ENCODE data around the gene EZR.

Gene EZR

DNA sequence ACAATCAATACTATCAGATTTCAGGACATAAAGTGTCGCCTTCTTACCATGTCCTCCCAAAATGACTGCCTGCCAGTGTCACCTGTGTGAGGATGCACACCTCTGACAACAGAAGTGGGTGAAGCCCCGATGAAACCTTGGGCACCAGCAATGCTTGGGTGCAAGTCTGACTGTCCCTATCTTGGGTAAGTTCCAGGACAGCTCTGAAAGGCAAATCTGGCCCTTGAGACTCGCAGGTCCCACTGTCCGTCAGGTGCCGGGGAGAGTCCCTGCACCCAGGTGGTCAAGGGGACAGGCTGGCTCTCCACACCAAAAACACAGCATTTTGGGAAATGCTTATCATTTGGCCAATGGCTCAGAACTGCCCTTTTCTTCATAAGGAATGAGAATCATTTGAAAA is 43.3 kb downstream of the EZR start:
- no peak for DNase-seq (ENCODE audit: low read depth, low spot score)

DNA sequence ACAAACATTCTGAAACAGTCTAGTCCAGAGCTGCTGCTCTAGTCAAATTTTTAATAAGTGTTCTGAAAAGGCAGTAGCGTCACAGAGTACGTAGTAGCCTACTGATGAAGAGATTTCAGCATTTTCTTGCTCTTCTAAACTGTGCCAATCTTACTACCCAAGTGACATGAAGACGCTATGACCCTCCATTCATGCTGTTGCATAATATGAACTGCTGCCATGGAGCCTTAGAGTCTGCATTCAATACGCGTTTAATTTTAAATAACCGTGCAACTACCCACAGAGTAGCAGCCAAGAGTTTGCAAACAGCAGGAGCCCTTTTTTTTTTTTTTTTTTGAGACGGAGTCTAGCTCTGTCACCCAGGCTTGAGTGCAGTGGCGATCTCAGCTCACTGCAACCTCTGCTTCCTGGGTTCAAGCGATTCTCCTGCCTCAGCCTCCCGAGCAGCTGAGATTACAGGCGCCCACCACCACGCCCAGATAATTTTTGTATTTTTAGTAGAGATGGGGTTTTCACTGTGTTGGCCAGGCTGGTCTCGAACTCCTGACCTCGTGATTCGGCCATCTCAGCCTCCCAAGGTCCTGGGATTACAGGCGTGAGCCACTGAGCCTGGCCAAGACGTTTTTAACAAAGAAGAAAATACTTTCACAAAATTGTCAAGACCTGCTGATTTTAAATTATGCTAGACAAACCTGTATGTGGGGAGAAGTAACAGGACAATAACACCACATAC is 44.3 kb downstream of the EZR start:
- DNase-seq (ENCODE audit: low read depth, low spot score): no peak

DNA sequence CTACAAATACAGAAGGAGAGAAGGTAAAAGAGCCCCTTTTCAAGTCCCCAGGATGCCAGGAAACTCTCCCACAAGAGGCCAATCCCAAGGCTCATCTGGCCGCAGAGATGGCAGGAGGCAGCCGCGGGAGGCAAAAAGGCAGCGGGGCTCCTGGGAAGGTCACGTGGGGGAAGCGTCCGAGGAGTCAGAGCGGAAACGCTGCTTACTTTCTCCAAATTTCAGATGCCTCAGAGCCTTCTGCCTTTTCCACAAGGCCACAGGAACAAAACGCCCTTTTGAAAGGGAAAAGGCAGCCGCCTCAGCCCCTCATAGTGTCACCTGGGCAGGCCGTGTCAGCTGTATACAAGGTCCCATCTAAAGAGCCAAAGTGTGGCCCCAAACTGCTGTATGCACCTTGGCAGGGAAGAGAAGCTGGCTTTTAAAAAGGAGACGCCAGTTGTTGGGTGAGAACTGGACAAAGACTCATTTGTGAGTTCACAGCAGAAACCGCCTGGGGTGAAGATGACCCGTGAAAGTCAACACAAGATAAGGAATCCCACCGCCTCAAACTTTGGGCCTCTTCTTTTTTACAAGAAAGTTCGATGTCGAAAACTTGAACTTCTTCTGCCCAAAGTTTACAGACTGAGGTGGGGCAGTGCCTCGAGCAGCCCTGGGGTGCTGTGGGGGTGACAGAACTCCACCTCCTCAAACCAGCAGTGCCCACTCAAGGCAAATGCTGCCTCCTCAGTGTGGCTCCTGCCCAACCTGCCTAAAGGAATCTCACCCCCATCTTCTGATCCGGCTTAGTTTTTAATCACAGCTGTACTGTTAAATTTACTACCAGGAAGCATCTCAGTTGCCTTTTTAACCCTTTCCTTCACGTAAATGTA is 45.4 kb downstream of the EZR start:
- DNase-seq (ENCODE audit: low read depth, low spot score): no peak

DNA sequence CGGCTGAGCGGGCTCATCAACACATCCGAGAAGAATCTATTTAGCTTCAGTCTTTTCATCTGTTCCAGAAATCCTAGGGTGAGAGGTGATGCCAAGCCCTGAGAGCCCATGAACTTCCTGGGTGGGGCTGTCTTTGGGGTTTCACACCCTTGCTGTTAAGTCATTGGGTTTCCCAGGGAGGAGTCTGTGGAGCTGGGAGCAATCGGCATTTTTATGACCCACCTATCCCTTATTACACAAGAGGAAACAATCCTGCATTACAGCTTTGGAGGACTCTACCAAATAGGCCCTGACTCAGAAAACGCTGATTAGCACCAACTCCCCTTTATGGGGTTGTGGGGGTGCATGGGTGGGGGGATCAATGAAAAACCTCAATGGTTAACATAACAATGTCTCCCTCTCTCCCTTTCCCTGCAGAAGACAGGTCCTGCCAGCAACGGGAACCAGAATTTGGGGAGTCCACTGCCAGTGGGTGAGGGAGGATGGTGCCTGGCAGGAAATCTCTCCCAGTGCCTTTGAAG is 46.3 kb downstream of the EZR start:
- DNase-seq (ENCODE audit: low read depth, low spot score): no peak

DNA sequence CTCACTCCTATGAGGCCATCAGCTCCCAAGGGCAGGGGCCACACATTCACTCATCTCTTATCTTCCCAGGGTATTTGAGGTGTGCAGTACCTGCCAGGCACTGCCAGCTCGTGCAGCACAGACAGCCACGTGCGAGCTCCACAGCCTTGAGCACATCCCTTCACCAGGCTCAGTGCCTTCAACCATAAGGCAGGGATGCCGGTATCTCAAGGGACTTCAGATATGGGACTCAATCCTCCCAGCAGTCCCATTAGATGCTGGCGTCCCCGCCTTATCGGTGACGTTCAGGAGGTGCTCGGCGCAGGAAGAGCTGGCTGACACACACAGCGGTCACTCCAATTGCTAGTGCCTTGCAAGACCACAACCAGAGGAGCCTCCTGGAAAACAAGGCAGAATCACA is 47.0 kb downstream of the EZR start:
- no peak for DNase-seq (ENCODE audit: low read depth, low spot score)

DNA sequence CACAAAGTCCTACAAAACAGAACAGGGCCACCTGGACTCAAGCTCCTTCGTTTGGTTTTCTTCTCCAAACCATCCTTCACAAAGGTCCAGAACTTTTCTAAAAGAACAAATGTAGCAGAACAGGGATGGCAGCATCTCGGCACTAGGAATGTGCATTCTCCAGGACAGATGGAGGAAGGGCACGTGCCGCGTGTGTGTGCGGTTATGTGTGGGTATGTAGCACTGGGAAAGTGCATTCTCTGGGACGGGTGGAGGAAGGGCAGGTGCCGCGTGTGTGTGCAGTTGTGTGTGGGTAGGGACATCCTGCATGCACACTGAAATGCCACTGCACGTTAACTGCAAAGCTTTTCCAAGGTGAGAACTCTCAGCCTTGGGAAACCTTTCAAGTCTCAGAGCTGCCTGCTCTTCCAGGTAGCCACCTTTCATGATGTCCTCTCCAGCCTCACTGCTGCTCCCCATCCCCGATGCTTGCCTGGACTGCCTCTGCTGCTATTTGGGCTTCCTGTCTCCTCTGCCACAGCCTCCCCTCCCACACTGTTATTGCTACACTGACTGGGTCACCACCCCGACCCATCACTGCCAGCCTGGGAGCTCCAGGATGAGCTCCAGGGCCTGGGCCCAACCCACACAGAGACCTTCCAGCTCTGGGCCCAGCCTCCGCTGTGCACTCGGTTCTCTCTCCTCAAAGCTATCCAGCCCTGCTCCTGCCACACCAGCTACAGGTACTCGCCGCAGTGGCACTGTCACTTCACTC is 47.6 kb downstream of the EZR start:
- DNase-seq (ENCODE audit: low read depth, low spot score): no peak

DNA sequence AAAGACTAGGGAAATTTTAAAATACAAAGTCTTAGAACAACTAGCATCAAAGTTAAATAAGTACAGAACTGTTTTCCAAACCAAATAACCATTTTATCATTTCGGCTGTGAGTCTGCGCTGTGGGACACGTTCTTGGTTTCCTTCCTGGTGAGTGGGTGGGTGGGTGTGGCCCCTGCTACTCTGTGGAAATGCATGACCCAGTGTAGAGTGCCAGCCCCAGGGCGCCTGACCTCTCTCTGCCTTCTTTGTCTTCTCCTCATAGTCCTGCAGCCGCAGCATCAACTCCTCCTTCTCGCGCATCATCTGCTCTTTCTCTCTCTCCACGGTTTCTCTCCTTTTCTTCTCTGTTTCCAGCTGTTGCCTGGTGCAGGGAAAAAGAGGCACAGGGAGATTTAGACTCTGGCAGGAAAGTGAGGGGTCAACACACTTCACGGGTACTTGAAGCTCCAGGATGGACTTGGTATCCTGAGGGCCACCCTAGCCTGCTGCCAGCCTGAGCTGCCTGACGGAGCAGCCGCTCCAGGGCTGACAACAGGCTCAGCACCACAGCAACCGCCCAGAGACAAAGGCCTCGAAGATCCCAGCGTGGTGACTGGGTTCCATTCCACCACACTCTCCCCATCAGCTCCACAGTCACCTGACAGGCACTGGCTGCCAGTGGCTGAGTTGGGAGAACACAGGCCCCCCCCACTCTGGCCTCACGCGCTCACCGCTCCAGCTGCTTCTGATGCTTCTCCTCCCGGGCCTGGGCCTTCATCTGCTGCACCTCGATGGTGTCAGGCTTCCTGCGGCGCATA is 48.4 kb downstream of the EZR start:
- DNase-seq (ENCODE audit: low read depth, low spot score): no peak

DNA sequence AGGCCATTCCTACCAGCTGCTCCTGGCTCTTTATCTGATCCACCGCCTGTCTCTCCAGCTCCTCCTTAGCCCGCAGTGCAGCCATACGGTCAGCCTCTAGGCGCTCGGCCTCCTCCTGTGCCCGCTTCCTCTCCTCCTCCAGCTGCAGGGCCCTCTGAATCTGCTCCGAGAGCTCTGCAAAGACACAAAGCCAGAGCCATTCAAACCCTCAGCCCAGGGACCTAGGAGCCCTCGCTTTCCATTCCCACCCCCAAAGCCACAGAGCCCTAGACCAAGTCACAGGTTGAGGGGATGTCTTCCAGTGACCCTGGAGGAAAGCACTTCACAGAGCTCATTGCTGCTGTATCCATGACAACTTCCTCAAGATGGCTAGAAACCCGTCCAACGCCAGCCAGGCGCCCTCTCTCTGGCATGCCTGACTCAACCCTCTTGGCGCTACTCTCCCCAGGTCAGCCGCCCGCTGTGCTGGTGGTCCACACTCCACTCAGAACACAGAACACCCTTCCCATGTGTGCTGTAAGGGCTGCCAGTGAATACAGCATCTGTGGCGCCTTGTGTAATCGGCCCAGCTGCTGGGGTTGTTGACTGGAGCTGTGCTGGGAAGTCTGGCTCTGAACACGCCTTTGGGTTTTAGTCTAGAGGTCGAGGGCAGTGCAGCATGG is 49.3 kb downstream of the EZR start:
- DNase-seq (ENCODE audit: low read depth, low spot score): no peak

DNA sequence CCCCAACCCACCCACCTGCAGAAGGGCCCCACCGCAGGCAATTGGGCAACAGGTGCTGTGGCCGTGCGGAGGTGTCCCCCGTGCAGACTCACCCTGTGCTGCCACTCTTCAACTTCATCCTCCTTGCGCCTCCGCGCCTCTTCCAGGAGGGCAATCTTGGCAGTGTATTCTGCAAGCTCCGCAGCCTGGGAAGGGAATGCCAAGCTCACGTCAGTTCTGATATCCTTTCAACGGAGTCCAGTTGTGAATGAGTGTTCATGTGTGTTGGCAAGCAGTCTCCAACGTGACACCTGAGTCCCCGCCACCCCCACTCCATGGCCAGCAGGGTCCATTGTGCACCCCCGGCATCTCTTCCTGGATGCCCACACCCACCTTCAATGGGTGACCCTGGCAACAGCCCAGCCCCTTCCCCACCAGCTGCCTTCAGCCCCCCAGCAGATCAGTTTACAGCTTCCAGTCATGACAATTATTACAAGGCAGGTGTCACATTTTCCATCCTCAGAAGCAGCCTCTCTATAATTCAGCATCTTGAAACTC is 49.9 kb downstream of the EZR start:
- no peak for DNase-seq (ENCODE audit: low read depth, low spot score)

DNA sequence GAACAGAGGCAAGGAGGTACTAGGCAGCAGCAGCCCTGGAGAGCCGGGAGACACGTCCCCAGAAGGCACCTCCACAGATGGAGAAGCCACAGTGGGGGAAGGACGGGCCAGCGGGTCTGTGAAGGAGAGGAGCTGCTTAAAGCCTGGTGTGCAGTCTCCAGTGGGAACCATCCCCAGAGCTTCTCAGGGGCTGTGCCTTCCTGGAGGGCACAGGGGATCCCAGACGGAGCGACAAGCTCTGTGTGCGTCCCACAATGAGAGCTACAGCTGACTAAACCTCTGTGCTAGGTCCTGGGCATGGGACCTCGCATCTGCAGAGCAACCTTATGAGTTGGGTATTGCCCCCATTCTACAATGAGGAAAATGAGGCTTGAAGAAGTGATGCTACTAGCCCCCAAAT is 50.7 kb downstream of the EZR start:
- DNase-seq (ENCODE audit: low read depth, low spot score): no peak

DNA sequence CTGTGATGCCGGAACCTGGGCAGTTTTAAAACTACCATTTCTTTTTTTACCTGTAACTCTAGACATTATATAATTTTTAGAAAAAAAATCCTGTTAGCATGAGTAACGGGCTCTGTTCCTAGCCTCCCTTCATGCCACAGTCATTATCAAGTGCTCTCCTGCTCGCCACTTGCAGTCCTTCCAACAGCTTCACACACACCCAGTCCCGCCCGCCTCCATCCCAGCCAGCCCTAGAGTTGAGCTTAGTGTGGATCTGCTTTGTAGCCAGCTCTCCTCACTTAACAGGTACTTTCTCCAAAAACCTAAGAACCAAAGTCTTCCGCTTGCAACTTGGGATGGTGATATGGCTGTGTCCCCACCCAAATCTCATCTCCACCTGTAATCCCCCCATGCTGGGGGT is 51.5 kb downstream of the EZR start:
- no peak for DNase-seq (ENCODE audit: low read depth, low spot score)

DNA sequence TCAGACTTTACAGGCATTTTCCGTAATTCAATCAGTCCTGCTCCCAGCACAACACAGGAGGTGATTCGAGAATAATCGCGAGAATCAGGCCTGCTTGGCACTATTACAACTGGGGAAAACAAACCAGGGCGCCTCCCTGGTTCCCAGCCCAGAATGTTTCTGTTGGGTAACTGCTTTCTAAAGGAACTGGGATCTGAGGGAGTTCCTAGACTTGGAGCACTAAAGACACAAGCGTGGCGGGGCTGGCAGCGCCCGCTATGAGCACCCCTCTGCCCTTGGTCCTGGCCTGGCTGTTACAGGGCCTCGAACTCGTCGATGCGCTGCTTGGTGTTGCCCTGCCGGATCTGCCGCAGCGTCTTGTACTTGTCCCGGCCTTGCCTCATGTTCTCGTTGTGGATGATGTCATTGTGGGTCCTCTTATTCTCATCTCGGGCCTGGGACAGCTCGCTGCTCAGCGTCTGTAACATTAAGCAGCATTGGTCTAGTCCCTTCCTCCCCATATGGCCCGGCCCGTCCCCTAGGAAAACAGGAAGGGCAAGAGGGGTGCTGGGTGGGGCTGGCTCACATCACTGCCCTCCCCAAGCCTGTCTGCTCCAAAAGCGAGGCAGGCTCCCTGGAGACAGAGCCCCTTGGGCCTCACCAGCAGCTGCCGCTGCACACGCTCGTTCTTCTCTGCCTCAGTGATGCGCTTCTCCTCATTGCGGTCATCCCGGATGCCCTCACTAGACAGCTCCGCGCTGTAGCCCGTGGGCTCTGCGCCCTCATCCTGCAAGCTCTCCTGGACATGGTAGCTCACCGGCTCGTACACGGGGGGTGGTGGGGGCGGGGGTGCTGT is 52.3 kb downstream of the EZR start:
- no peak for DNase-seq (ENCODE audit: low read depth, low spot score)

DNA sequence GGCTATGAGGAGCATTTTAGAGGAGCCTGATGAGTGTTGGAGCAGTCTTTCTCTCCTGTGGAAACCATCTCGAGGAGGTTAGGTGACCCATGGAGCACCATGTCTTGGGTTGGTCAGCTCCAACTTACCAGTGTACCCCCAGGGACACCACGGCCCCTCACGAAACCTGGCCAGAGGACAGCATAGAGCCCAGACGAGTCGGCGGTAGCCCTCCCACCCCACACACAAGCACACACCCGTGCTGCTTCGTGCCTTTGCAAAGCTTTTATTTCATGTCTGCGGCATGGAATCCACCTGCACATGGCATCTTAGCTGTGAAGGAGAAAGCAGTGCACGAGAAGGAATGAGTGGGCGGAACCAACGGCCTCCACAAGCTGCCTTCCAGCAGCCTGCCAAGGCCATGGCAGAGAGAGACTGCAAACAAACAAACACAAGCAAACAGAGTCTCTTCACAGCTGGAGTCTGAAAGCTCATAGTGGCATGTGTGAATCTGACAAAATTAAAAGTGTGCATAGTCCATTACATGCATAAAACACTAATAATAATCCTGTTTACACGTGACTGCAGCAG is 53.6 kb downstream of the EZR start:
- no peak for DNase-seq (ENCODE audit: low read depth, low spot score)

DNA sequence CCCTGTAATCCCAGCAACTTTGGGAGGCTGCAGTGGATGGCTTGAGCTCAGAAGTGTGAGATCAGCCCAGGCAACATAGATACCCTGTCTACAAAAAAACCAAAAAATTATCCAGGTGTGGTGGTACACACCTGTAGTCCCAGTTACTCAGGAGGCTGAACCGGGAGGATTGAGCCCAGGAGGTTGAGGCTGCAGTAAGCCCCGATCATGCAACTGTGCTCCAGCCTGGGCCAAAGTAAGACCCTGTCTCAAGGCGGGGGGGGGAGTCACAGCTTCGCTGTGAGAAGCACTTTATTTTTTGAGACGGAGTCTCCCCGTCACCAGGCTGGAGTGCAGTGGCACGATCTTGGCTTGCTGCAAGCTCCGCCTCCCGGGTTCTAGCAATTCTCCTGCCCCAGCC is 54.2 kb downstream of the EZR start:
- DNase-seq (ENCODE audit: low read depth, low spot score): no peak

DNA sequence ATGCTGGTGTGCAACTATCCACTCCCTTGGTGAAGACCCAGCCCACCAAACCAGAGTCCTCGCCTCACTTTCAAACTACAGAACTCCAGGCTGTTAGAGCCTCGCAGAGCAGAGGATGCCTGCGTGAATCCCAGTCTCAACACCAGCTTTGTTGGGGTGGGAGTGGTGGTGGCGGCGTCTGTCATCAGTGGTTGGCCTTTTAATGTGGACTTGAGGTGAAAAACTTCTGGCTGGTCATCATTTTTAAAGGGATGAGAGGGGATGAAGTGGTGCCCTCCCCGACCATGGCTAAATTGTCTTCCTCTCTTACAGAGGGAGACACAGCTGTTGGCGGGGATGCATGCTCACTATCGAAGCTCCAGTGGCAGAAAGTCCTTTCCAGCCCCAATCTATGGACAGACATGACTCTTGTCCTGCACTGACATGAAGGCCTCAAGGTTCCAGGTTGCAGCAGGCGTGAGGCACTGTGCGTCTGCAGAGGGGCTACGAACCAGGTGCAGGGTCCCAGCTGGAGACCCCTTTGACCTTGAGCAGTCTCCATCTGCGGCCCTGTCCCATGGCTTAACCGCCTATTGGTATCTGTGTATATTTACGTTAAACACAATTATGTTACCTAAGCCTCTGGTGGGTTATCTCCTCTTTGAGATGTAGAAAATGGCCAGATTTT is 54.9 kb downstream of the EZR start:
- DNase-seq (ENCODE audit: low read depth, low spot score): no peak

DNA sequence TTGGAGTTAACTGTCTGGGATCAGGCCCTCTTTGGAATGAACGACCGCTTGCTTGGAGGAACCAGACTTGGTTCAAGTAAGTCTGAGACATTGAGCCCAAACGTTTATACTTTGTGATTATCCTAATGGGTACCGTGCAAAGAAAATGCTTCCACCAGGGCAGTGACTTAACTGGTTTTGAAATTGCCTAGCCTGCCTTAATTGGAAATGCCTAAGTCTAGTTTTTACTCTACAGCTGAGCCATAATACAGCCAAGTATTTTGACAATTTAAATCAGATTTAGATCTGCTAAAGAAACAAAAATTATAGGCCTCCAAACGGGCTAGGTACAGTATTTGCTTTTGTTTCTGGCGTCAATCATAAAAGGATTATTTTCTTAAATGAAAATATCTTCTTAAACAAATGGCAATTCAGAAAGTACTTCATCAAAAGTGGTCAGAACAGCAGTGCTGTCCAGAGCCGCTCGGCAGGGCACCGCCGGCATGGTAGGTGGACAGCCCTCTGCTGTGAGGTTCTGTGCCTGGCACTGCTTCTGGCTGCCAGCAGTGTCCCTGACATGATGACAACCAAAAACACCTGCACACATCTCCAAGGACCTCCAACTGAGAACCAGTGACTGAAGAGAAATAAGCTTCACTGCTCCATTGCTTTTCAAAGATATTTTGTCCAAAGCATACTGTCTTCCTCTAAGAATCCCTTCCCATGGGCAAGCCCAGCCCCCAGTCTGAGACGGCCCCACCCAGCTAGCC is 55.6 kb downstream of the EZR start:
- DNase-seq (ENCODE audit: low read depth, low spot score): no peak

DNA sequence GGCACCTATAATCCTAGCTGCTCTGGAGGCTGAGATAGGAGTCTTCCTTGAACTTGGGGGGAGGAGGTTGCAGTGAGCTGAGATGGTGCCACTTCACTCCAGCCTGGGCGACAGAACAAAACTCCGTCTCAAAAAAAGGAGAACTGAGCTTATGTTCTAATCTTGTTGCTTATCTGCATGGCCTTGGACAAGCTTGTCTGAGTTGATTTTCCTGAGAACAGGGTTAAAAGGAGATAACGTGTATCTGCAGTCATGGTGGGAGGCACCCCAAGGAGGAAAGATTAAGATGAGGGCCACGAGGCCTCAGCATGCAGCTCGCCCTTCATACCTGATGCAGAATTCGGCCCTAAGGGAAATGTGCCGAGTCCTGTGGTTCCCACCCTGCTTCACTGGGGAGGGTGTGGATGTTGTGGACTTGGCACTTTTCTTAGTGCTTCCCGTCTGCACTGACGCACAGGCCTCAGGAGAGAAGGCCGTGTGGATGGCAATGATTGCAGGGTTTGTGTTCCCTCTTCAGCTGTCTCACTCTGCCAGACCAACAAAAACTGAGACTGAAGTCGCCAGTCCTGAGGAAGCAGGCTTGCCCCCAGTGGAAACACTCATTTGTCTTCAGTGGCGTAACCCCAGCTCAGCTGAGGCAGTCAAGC is 56.3 kb downstream of the EZR start:
- no peak for DNase-seq (ENCODE audit: low read depth, low spot score)

DNA sequence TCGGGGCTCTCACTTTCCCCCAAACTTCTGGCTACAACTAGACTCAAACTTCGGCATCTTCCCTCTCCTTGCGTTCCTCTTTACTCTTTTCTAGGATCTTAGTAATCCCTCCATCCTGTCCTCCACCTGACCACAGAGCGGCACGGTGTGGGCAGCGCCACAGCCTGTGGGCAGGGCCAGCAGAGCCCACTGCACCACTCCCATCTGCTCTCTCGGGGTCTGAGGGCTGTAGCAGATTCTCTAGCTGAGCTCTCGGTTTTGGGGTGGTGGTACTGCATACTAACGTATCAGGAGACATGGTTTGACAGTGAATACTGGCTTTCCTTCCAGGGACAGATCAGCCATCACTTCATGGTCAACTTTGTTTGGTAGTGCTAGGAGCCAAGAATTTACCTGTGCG is 57.4 kb downstream of the EZR start:
- DNase-seq (ENCODE audit: low read depth, low spot score): no peak

Data from activated naive CD8-positive, alpha-beta T cell treated with anti-CD3 and anti-CD28 coated beads, Interleukin-2, amount 50 U/mL, for 16 hours (primary cell).